ENCODE results near the gene RBP2.

DNA sequence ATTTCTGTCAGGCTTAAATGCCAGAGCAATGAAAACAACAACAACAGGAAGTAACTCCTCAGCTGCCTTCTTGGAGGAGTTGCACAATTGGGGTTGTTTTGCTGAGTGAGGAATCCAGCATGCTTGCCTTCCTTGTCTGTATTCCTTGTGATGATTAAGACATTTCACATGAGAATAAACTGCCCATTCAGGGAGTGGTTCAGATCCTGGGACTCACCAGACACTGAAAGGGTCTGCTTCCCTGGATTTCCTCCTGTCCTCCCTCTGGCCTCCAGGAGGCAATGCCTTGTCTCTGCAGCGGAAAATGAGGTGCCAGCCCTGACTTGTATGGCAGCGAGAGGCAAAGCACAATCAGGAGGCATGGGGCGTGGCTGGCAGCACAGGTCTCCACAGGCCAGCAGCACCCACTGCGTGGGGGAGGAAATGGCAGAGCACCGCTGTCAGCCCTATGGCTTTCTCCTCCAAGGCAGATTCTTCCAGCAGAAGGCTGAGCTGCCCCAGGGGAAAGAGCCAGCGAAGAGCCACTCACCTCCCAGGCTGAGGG lies 41.5 kb downstream of the RBP2 start:
- TF ChIP-seq, protein P1, sequence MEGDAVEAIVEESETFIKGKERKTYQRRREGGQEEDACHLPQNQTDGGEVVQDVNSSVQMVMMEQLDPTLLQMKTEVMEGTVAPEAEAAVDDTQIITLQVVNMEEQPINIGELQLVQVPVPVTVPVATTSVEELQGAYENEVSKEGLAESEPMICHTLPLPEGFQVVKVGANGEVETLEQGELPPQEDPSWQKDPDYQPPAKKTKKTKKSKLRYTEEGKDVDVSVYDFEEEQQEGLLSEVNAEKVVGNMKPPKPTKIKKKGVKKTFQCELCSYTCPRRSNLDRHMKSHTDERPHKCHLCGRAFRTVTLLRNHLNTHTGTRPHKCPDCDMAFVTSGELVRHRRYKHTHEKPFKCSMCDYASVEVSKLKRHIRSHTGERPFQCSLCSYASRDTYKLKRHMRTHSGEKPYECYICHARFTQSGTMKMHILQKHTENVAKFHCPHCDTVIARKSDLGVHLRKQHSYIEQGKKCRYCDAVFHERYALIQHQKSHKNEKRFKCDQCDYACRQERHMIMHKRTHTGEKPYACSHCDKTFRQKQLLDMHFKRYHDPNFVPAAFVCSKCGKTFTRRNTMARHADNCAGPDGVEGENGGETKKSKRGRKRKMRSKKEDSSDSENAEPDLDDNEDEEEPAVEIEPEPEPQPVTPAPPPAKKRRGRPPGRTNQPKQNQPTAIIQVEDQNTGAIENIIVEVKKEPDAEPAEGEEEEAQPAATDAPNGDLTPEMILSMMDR (IDR thresholded peaks at IDR 0.05; ENCODE audit: low read length) = no peak
- no peak for TF ChIP-seq EZH2 (IDR thresholded peaks at IDR 0.05; ENCODE audit: borderline replicate concordance, low read length)
